Heart right ventricle (tissue), 16 donors: ENCODE measurements around the gene AGFG2. TPM values are rescaled to one million over a fixed set of nuclear protein-coding genes. Genes with fewer than 3 reads are reported as not detected.

ENCODE experiments used
- ATAC-seq, 8 donors: fragments of 200-7000 bp; cut with Tn5 transposase; one replicate each; pipeline ENCODE4 v1.9.1; 2020; ENCODE audit warnings: mild to moderate bottlenecking in 8 of 8, moderate library complexity in 8 of 8, moderate number of reproducible peaks in 1 of 8
- DNase-seq, 2 donors: peaks; one replicate each; pipeline ENCODE4 v3.0.0-alpha.2; 2020
- H3K27ac ChIP-seq, 10 donors: fragments of 200-600 bp; sonication (generic) in 2 of 10; one replicate each; pipeline versions ENCODE4 v1.5.0 to v1.8.0; 2020 to 2022; ENCODE audit warnings: mild to moderate bottlenecking in 3 of 10
- H3K27me3 ChIP-seq, 7 donors: fragments of 200-600 bp; one replicate each; pipeline ENCODE4 v1.8.0; 2021 to 2022; ENCODE audit warnings: mild to moderate bottlenecking in 2 of 7
- H3K36me3 ChIP-seq, 9 donors: fragments of 200-600 bp; sonication (generic) in 1 of 9; one replicate each; pipeline versions ENCODE4 v1.5.0 to v1.8.0; 2020 to 2022; ENCODE audit warnings: mild to moderate bottlenecking in 2 of 9
- H3K4me1 ChIP-seq, 9 donors: fragments of 200-600 bp; sonication (generic) in 1 of 9; one replicate each; pipeline versions ENCODE4 v1.5.0 to v1.8.0; 2020 to 2022; ENCODE audit warnings: mild to moderate bottlenecking in 4 of 9
- H3K4me3 ChIP-seq, 10 donors: fragments of 200-600 bp; sonication (generic) in 2 of 10; one replicate each; pipeline versions ENCODE4 v1.5.0 to v1.8.0; 2020 to 2022; ENCODE audit warnings: mild to moderate bottlenecking in 7 of 10, moderate library complexity in 2 of 10
- H3K9me3 ChIP-seq, 11 donors: fragments of 200-600 bp in 10 of 11; sonication (generic) in 2 of 11; one replicate each; pipeline versions ENCODE4 v1.5.0 to v1.8.0; 2013 to 2022; ENCODE audit warnings: mild to moderate bottlenecking in 2 of 11, control low read depth in 1 of 11, moderate library complexity in 1 of 11
- CTCF ChIP-seq, 9 donors: fragments of 200-600 bp; sonication (generic) in 2 of 9; IDR thresholded peaks; one replicate each; pipeline versions ENCODE4 v1.5.0 to v1.8.0; 2021 to 2022; ENCODE audit warnings: antibody characterized with exemption in 9 of 9, mild to moderate bottlenecking in 5 of 9, moderate library complexity in 1 of 9
- WGBS, 2 donors: extraction: QIAGEN DNeasy Blood & Tissue Kit; methylation state at CpG; one replicate each; pipeline ENCODE4 v1.1.7; 2013; ENCODE audit warnings: inconsistent platforms in 1 of 2; 5-methylcytosine and 5-hydroxymethylcytosine counted together
- intact Hi-C, 10 donors: fragments of 100-400 bp; cut with DNase I; formaldehyde crosslinking; loops; one replicate each; pipeline versions ENCODE4 v1.11.1 to v1.14.2; 2022
- polyA plus RNA-seq, 2 donors: library from polyadenylated mRNA; stranded (reverse); fragments of 200-250 nt; gene quantifications; one replicate each; pipeline ENCODE4 v1.2.3, GENCODE V29; 2013
- total RNA-seq, 10 donors: library from RNA; stranded (reverse); fragmentation: NEBNext Ultra II Directional in 3 of 10; extraction: Animal tissue kit (Norgen Biotek cat#: 25700) in 3 of 10; gene quantifications; one replicate each; pipeline versions ENCODE4 v1.2.1 to v1.2.4, GENCODE V29; 2021 to 2023
- donor health status: Arrhythmogenic right ventricular cardiomyopathy.
- donor health status: ischemic (EF 13 %, LVEDD 7.1; RV severe dilation, severe dysfunction).
- donor health status: healthy with polysubstance abuse.
- donor health status: DM: no; HTN: yes; CAD: no.
- donor health status: DM: no; HTN: no; CAD: no.
- donor health status: ischemic (EF 25% LVEDD 6.9; RV normal size, moderate dysfunction).
- donor health status: ischemic (EF 25% LVEDD 5.7; RV mildly dilated, moderate dysfunction).
- donor health status: healthy.
- donor health status: DM: yes; HTN: yes; CAD: no.
- donor health status: Ischemic cardiomyopathy.
- donor health status: ischemic (EF 35%, LVEDD 5.7; RV mildly dilated, moderate dysfunction).
- donor health status: nonischemic (EF 11% LVEDD 7.7; RV severe dilation, severe dysfunction).
- donor health status: DM: yes; HTN: yes; CAD: no.
- donor health status: PGD.
- donor health status: ischemic (EF 29% LVEDD 5.4; RV normal size, mild dysfunction).
- donor health status: nonischemic (EF 23%, LVEDD 6.1; RV moderate dilation, normal function).

Gene AGFG2
- total and polyA plus RNA-seq, 12 donors: 9.9 to 35.8 (median 27.3) TPM

- no peak for TF ChIP-seq CTCF (IDR thresholded peaks at IDR 0.05)
- no peak for ATAC-seq
- peaks cover 0 to 5% (median 0%) of the 10 kb centered on the region in 7 donors for H3K27me3 ChIP-seq
- 95 to 97% methylated on average over 7 of the region's 7 CpGs for WGBS, 2 donors
- no peaks in the 10 kb centered on the region for H3K9me3 ChIP-seq
- H3K4me1 ChIP-seq: peaks cover 0 to 9% (median 6%) of the 10 kb centered on the region in 9 donors
- no peak overlapping the region for H3K27ac ChIP-seq
- H3K4me3 ChIP-seq: no peak overlapping the region
- no peak for DNase-seq
- H3K36me3 ChIP-seq: no peaks in the 10 kb centered on the region
- intact Hi-C loops: no loop called here
These were observed 56.2 kb downstream of the AGFG2 start for GRCh38 chr7:100595188-100595587.

GRCh38 chr7:100598425-100598824 is 59.4 kb downstream of the AGFG2 start:
- H3K4me1 ChIP-seq: peaks cover 0 to 13% (median 0%) of the 10 kb centered on the region in 9 donors
- TF ChIP-seq CTCF (IDR thresholded peaks at IDR 0.05): no peak
- no peaks in the 10 kb centered on the region for H3K36me3 ChIP-seq
- DNase-seq (no peak), ATAC-seq (no peak)
- no peak overlapping the region for H3K27ac ChIP-seq
- no peaks in the 10 kb centered on the region for H3K27me3 ChIP-seq
- 92 to 93% methylated on average over 4 of the region's 4 CpGs for WGBS, 2 donors
- H3K9me3 ChIP-seq: no peaks in the 10 kb centered on the region
- H3K4me3 ChIP-seq: no peak overlapping the region
- intact Hi-C loops: no loop called here

GRCh38 chr7:100599911-100600729 is 61.1 kb downstream of the AGFG2 start:
- no peak overlapping the region for H3K4me3 ChIP-seq
- no peak for DNase-seq
- TF ChIP-seq CTCF (IDR thresholded peaks at IDR 0.05): no peak
- 72 to 76% methylated on average over 18 of the region's 18 CpGs for WGBS, 2 donors
- no peak overlapping the region for H3K27ac ChIP-seq
- intact Hi-C loops: loop anchor here in 2 of 10 donors (2.0 to 10.0 kb wide), 3 partner anchors 69 to 95 kb away; partner anchors contain the start of gene GIGYF1 (in 2 of the 2)
- H3K36me3 ChIP-seq: no peaks in the 10 kb centered on the region
- no peaks in the 10 kb centered on the region for H3K9me3 ChIP-seq
- H3K4me1 ChIP-seq: peaks cover 0 to 27% (median 13%) of the 10 kb centered on the region in 9 donors
- peaks cover 0 to 1% (median 0%) of the 10 kb centered on the region in 7 donors for H3K27me3 ChIP-seq
- no peak for ATAC-seq

GRCh38 chr7:100600730-100601038 is 61.7 kb downstream of the AGFG2 start:
- intact Hi-C loops: loop anchor here in 2 of 10 donors (2.0 to 10.0 kb wide), 3 partner anchors 68 to 94 kb away; partner anchors contain the start of gene GIGYF1 (in 2 of the 2)

More at GRCh38 chr7:100600730-100601038, 61.7 kb downstream of the AGFG2 start:
- Histone ChIP-seq H3K27ac (no peak overlapping the region), H3K4me3 (no peak overlapping the region), H3K4me1 (peaks cover 0 to 33% (median 18%) of the 10 kb centered on the region in 9 donors), H3K36me3 (no peaks in the 10 kb centered on the region), H3K27me3 (peaks cover 0 to 7% (median 0%) of the 10 kb centered on the region in 7 donors), H3K9me3 (no peaks in the 10 kb centered on the region)
- ATAC-seq (no peak), DNase-seq (no peak)
- WGBS, 2 donors: 79 to 89% methylated on average over 9 of the region's 9 CpGs
- TF ChIP-seq CTCF (IDR thresholded peaks at IDR 0.05): no peak
